Astrocyte (in vitro differentiated cells and primary cell): Measurements from ENCODE around the gene PAFAH1B2. TPM values are rescaled to one million over a fixed set of nuclear protein-coding genes. Genes with fewer than 3 reads are reported as not detected.
A peak's percentile ranks its signal among the peaks of the same experiment; 100 is the strongest.

ENCODE experiments used
- DNase-seq: peaks from one replicate; pipeline ENCODE4 v3.0.0-alpha.2; 2010; ENCODE audit warnings: low read depth
- FAIRE-seq: peaks from 2 replicates; lab custom pipeline; 2011; peaks lifted over from hg19 to GRCh38; lab: Jason Lieb, UNC
- H2AFZ ChIP-seq: 2 replicates; pipeline ENCODE4 v1.6.0; 2012; ENCODE audit warnings: low read depth, low read length, inconsistent platforms
- H3K27ac ChIP-seq: 2 replicates; pipeline ENCODE4 v1.5.1; 2011; ENCODE audit warnings: low read depth, low read length, inconsistent platforms
- H3K27me3 ChIP-seq: 2 replicates; pipeline ENCODE4 v1.6.0; 2011; ENCODE audit warnings: low read length, inconsistent platforms; ENCODE audit not compliant: insufficient read depth
- H3K36me3 ChIP-seq: 2 replicates; pipeline ENCODE4 v1.5.1; 2011; ENCODE audit warnings: low read length, inconsistent platforms; ENCODE audit not compliant: insufficient read depth
- H3K4me1 ChIP-seq: 2 replicates; pipeline ENCODE4 v1.5.1; 2011; ENCODE audit warnings: low read length, inconsistent platforms; ENCODE audit not compliant: insufficient read depth
- H3K4me2 ChIP-seq: 2 replicates; pipeline ENCODE4 v1.6.0; 2012; ENCODE audit warnings: low read length, inconsistent platforms
- H3K4me3 ChIP-seq: 2 replicates; pipeline ENCODE4 v1.5.1; 2011; ENCODE audit warnings: low read depth, mild to moderate bottlenecking, low read length, inconsistent platforms; ENCODE audit not compliant: insufficient read depth
- H3K79me2 ChIP-seq: 2 replicates; pipeline ENCODE4 v1.6.0; 2012; ENCODE audit warnings: mild to moderate bottlenecking, low read length, inconsistent platforms; ENCODE audit not compliant: insufficient read depth
- H3K9ac ChIP-seq: 2 replicates; pipeline ENCODE4 v1.6.0; 2012; ENCODE audit warnings: mild to moderate bottlenecking, low read length, inconsistent platforms
- H3K9me3 ChIP-seq: 2 replicates; pipeline ENCODE4 v1.5.1; 2012; ENCODE audit warnings: low read depth, mild to moderate bottlenecking, low read length, inconsistent platforms; ENCODE audit not compliant: insufficient read depth
- H4K20me1 ChIP-seq: 2 replicates; pipeline ENCODE4 v1.6.0; 2012; ENCODE audit warnings: low read length, inconsistent platforms; ENCODE audit not compliant: insufficient read depth
- H3K27ac Mint-ChIP-seq: one replicate; pipeline ENCODE4 v1.8.0; 2021; ENCODE audit warnings: mild to moderate bottlenecking, mixed read lengths; ENCODE audit not compliant: unreplicated experiment
- H3K27me3 Mint-ChIP-seq: one replicate; pipeline ENCODE4 v1.8.0; 2021; ENCODE audit warnings: low read depth, mixed read lengths; ENCODE audit not compliant: unreplicated experiment
- H3K36me3 Mint-ChIP-seq: one replicate; pipeline ENCODE4 v1.8.0; 2021; ENCODE audit warnings: low read depth, mixed read lengths; ENCODE audit not compliant: unreplicated experiment
- H3K4me1 Mint-ChIP-seq: one replicate; pipeline ENCODE4 v1.8.0; 2021; ENCODE audit warnings: low read depth, mixed read lengths; ENCODE audit not compliant: unreplicated experiment
- H3K4me3 Mint-ChIP-seq: one replicate; pipeline ENCODE4 v1.8.0; 2021; ENCODE audit warnings: mild to moderate bottlenecking, moderate library complexity, mixed read lengths; ENCODE audit not compliant: unreplicated experiment
- H3K9me3 Mint-ChIP-seq: one replicate; pipeline ENCODE4 v1.8.0; 2021; ENCODE audit warnings: mild to moderate bottlenecking, mixed read lengths; ENCODE audit not compliant: unreplicated experiment
- CTCF ChIP-seq: IDR thresholded peaks from 2 replicates; pipeline ENCODE4 v1.5.1; 2011; ENCODE audit warnings: low read depth, mild to moderate bottlenecking, inconsistent platforms, low read length, moderate library complexity; ENCODE audit not compliant: insufficient read depth
- EZH2 ChIP-seq: IDR thresholded peaks from 2 replicates; pipeline ENCODE4 v1.6.1; 2012; ENCODE audit warnings: mild to moderate bottlenecking, low read length, inconsistent platforms; ENCODE audit not compliant: insufficient read depth
- total RNA-seq: library from RNA; stranded (reverse); gene quantifications from 2 replicates; pipeline ENCODE4 v1.2.1, GENCODE V29; 2021

The PAFAH1B2 gene
- total RNA-seq, 1 donor from 2014 or later: 142 TPM

DNA sequence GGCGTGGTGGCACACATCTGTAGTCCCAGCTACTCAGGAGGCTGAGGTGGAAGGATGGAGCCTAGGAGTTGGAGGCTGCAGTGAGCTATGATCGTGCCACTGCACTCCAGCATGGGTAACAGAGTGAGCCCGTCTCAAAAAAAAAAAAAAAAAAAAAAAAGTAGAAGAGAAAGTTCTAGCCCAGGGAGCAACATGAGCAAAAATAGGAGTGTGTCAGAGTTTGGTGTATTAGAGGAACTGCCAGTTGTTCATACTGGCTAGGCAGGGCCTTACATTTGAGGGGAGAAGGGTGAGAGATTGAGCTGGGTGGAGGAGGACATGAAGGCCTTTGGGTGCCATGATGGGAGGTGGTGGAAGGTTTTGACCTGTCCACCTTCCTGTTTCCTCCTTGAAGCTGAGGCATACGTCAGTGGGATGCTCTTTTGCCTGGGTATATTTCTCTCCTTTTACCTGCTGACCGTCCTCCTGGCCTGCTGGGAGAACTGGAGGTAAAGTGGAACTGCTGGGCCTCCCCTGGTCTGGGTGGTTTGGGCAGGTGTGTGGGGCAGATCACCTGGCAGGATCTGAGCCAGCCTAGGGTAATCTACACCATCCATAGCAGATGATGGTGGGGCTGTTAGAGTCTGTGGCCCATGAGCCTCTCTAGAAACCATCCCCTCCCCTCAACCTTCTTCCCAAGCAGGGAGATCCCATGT lies 41.8 kb downstream of the PAFAH1B2 start:
- Mint-ChIP-seq H3K4me3 (no peak overlapping the region), H3K27ac (no peak overlapping the region), H3K9me3 (no peaks in the 10 kb centered on the region), H3K36me3 (peaks cover 35% of the 10 kb centered on the region), H3K4me1 (peaks cover 7% of the 10 kb centered on the region), H3K27me3 (no peaks in the 10 kb centered on the region)
- no peak overlapping the region for H2AFZ ChIP-seq
- no peak overlapping the region for H3K9ac ChIP-seq
- no peak for TF ChIP-seq EZH2
- no peak for TF ChIP-seq CTCF
- no peaks in the 10 kb centered on the region for H3K9me3 ChIP-seq
- H3K27me3 ChIP-seq: no peaks in the 10 kb centered on the region
- no peak overlapping the region for H3K27ac ChIP-seq
- H3K36me3 ChIP-seq: peaks cover 20% of the 10 kb centered on the region
- no peak for FAIRE-seq
- no peak for DNase-seq
- H3K4me3 ChIP-seq: no peak overlapping the region
- H4K20me1 ChIP-seq: no peaks in the 10 kb centered on the region
- peaks cover 2% of the 10 kb centered on the region for H3K79me2 ChIP-seq
- no peak overlapping the region for H3K4me2 ChIP-seq
- peaks cover 3% of the 10 kb centered on the region for H3K4me1 ChIP-seq

- Mint-ChIP-seq H3K27ac (no peak overlapping the region), H3K4me3 (no peak overlapping the region), H3K9me3 (no peaks in the 10 kb centered on the region), H3K27me3 (no peaks in the 10 kb centered on the region), H3K4me1 (peaks cover 3% of the 10 kb centered on the region), H3K36me3 (peaks cover 33% of the 10 kb centered on the region)
- Histone ChIP-seq H3K27ac (no peak overlapping the region), H2AFZ (no peak overlapping the region), H3K4me1 (no peaks in the 10 kb centered on the region), H3K4me3 (no peak overlapping the region), H3K4me2 (no peak overlapping the region), H3K9me3 (no peaks in the 10 kb centered on the region), H3K27me3 (no peaks in the 10 kb centered on the region), H3K79me2 (no peaks in the 10 kb centered on the region), H3K9ac (no peak overlapping the region), H3K36me3 (peaks cover 20% of the 10 kb centered on the region), H4K20me1 (no peaks in the 10 kb centered on the region)
- no peak for DNase-seq
- TF ChIP-seq EZH2 (no peak), CTCF (no peak)
- no peak for FAIRE-seq
These were observed 42.3 kb downstream of the PAFAH1B2 start for GRCh38 chr11:117186431-117186761.

- Histone ChIP-seq H2AFZ (no peak overlapping the region), H3K79me2 (no peaks in the 10 kb centered on the region), H3K27me3 (no peaks in the 10 kb centered on the region), H3K27ac (no peak overlapping the region), H3K9me3 (no peaks in the 10 kb centered on the region), H3K4me3 (no peak overlapping the region), H3K36me3 (peaks cover 18% of the 10 kb centered on the region), H3K4me1 (no peaks in the 10 kb centered on the region), H3K9ac (no peak overlapping the region), H3K4me2 (no peak overlapping the region), H4K20me1 (no peaks in the 10 kb centered on the region)
- H3K27ac Mint-ChIP-seq: peak overlapping the region; percentile 41
- FAIRE-seq: no peak
- no peaks in the 10 kb centered on the region for H3K9me3 Mint-ChIP-seq
- H3K36me3 Mint-ChIP-seq: peaks cover 34% of the 10 kb centered on the region
- peak overlapping the region; percentile 20 for H3K4me3 Mint-ChIP-seq
- DNase-seq: no peak
- TF ChIP-seq CTCF (no peak), EZH2 (no peak)
- no peaks in the 10 kb centered on the region for H3K27me3 Mint-ChIP-seq
- peaks cover 3% of the 10 kb centered on the region for H3K4me1 Mint-ChIP-seq
These were observed 42.9 kb downstream of the PAFAH1B2 start for GRCh38 chr11:117187007-117187406.
